Spleen (tissue), 7 donors: ENCODE data around the gene PRR5L.

Experiments used
- POLR2A ChIP-seq, 3 donors: fragments of 450-650 bp; IDR thresholded peaks; one replicate each; pipeline ENCODE4 v1.5.1; 2017; ENCODE audit warnings: antibody characterized with exemption in 3 of 3, mild to moderate bottlenecking in 1 of 3
- TF ChIP-seq, protein P1 (sequence below), 11 experiments: fragments of 200-600 bp in 7 of 11; fragments of 450-650 bp in 4 of 11; sonication (generic) in 4 of 11; IDR thresholded peaks in 8 of 11; conservative IDR thresholded peaks in 3 of 11; 1 replicate in 7 of 11; 2 replicates in 4 of 11; pipeline versions ENCODE4 v1.4.0 to v1.8.0; 2016 to 2021; ENCODE audit warnings: antibody characterized with exemption in 11 of 11, inconsistent platforms in 4 of 11, mild to moderate bottlenecking in 1 of 11
- donor health status: DM: no; HTN: no; CAD: no; lungs with moderate emphysema.
- donor health status: DM: no; HTN: no; CAD: no.
- donor health status: DM: no; HTN: no; CAD: no.

- TF ChIP-seq, protein P1, sequence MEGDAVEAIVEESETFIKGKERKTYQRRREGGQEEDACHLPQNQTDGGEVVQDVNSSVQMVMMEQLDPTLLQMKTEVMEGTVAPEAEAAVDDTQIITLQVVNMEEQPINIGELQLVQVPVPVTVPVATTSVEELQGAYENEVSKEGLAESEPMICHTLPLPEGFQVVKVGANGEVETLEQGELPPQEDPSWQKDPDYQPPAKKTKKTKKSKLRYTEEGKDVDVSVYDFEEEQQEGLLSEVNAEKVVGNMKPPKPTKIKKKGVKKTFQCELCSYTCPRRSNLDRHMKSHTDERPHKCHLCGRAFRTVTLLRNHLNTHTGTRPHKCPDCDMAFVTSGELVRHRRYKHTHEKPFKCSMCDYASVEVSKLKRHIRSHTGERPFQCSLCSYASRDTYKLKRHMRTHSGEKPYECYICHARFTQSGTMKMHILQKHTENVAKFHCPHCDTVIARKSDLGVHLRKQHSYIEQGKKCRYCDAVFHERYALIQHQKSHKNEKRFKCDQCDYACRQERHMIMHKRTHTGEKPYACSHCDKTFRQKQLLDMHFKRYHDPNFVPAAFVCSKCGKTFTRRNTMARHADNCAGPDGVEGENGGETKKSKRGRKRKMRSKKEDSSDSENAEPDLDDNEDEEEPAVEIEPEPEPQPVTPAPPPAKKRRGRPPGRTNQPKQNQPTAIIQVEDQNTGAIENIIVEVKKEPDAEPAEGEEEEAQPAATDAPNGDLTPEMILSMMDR (IDR thresholded peaks at IDR 0.05 in 8 of 11, conservative IDR thresholded peaks at IDR 0.05 in 3 of 11) = no peak
- TF ChIP-seq POLR2A (IDR thresholded peaks at IDR 0.05) = no peak
Observed at GRCh38 chr11:36425561-36426081, 129.5 kb downstream of the PRR5L start.
